Transverse colon (tissue), 3 donors: ENCODE results near the gene OR9G4.

ENCODE experiments used
- CTCF ChIP-seq, 5 experiments: fragments of 200-600 bp in 3 of 5; fragments of 450-650 bp in 2 of 5; sonication (generic) in 3 of 5; IDR thresholded peaks; 1 replicate in 2 of 5; 2 replicates in 3 of 5; pipeline ENCODE4 v1.5.1; 2016 to 2017; ENCODE audit warnings: antibody characterized with exemption in 5 of 5, inconsistent platforms in 3 of 5, mild to moderate bottlenecking in 2 of 5, moderate library complexity in 1 of 5
- EP300 ChIP-seq: sonication (generic); formaldehyde crosslinking; IDR thresholded peaks from one replicate; pipeline ENCODE4 v1.6.1; 2017; ENCODE audit warnings: antibody characterized with exemption, low read depth

GRCh38 chr11:56716379-56716854, 32.1 kb downstream of the OR9G4 start:
- TF ChIP-seq EP300 (no peak), CTCF (IDR thresholded peaks at IDR 0.05) (no peak)
